ENCODE results near the gene UBE2H. TPM values are rescaled to one million over a fixed set of nuclear protein-coding genes. Genes with fewer than 3 reads are reported as not detected.

UBE2H gene
- total and polyA plus RNA-seq, 10 of the 15 experiments (the other 5 are each of a cell fraction or from before 2014, with no cell fraction given) = 15.6 to 75.5 (median 32.8) TPM

DNA sequence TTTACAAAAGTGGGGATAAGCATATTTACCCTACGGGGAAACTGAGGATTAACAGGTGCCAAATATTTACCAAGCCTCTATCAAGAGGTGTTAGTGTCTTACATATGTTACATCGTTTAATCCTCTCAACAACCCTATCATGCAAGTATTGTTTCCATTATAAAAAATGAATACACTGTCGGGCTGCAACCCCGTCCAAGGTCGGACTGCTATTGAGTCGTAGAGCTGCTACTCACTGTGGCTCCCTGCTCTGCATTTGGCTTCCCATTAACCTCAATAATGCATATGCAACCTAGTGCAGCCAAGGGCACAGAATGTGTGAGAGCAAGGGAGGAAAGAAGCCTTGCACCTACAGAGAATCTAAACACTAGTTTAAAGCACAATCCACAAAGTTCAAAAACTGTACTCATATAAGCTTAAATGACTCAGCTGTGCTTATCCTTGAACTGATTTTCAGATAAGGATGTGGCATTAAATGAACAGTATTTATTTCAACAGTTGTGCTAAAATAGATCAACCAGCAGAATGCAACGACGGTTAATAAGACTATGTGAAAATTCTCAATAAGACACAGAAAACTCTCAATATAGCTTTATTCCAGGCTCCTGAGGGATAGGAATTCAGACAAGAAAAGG is 49.9 kb downstream of the UBE2H start:
- TF ChIP-seq HDAC2 (IDR thresholded peaks at IDR 0.05) (no peak), RCOR1 (conservative IDR thresholded peaks at IDR 0.05; ENCODE audit: low read depth, low read length) (no peak), RB1 (IDR thresholded peaks at IDR 0.05; ENCODE audit: borderline replicate concordance) (no peak), RAD51 (IDR thresholded peaks at IDR 0.05) (no peak)
- TF ChIP-seq, protein P1, sequence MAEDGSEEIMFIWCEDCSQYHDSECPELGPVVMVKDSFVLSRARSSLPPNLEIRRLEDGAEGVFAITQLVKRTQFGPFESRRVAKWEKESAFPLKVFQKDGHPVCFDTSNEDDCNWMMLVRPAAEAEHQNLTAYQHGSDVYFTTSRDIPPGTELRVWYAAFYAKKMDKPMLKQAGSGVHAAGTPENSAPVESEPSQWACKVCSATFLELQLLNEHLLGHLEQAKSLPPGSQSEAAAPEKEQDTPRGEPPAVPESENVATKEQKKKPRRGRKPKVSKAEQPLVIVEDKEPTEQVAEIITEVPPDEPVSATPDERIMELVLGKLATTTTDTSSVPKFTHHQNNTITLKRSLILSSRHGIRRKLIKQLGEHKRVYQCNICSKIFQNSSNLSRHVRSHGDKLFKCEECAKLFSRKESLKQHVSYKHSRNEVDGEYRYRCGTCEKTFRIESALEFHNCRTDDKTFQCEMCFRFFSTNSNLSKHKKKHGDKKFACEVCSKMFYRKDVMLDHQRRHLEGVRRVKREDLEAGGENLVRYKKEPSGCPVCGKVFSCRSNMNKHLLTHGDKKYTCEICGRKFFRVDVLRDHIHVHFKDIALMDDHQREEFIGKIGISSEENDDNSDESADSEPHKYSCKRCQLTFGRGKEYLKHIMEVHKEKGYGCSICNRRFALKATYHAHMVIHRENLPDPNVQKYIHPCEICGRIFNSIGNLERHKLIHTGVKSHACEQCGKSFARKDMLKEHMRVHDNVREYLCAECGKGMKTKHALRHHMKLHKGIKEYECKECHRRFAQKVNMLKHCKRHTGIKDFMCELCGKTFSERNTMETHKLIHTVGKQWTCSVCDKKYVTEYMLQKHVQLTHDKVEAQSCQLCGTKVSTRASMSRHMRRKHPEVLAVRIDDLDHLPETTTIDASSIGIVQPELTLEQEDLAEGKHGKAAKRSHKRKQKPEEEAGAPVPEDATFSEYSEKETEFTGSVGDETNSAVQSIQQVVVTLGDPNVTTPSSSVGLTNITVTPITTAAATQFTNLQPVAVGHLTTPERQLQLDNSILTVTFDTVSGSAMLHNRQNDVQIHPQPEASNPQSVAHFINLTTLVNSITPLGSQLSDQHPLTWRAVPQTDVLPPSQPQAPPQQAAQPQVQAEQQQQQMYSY (CRISPR knock-in tag; IDR thresholded peaks at IDR 0.05) = no peak
- TF ChIP-seq, protein P2, sequence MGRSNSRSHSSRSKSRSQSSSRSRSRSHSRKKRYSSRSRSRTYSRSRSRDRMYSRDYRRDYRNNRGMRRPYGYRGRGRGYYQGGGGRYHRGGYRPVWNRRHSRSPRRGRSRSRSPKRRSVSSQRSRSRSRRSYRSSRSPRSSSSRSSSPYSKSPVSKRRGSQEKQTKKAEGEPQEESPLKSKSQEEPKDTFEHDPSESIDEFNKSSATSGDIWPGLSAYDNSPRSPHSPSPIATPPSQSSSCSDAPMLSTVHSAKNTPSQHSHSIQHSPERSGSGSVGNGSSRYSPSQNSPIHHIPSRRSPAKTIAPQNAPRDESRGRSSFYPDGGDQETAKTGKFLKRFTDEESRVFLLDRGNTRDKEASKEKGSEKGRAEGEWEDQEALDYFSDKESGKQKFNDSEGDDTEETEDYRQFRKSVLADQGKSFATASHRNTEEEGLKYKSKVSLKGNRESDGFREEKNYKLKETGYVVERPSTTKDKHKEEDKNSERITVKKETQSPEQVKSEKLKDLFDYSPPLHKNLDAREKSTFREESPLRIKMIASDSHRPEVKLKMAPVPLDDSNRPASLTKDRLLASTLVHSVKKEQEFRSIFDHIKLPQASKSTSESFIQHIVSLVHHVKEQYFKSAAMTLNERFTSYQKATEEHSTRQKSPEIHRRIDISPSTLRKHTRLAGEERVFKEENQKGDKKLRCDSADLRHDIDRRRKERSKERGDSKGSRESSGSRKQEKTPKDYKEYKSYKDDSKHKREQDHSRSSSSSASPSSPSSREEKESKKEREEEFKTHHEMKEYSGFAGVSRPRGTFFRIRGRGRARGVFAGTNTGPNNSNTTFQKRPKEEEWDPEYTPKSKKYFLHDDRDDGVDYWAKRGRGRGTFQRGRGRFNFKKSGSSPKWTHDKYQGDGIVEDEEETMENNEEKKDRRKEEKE (IDR thresholded peaks at IDR 0.05) = no peak
- TF ChIP-seq, protein P3, sequence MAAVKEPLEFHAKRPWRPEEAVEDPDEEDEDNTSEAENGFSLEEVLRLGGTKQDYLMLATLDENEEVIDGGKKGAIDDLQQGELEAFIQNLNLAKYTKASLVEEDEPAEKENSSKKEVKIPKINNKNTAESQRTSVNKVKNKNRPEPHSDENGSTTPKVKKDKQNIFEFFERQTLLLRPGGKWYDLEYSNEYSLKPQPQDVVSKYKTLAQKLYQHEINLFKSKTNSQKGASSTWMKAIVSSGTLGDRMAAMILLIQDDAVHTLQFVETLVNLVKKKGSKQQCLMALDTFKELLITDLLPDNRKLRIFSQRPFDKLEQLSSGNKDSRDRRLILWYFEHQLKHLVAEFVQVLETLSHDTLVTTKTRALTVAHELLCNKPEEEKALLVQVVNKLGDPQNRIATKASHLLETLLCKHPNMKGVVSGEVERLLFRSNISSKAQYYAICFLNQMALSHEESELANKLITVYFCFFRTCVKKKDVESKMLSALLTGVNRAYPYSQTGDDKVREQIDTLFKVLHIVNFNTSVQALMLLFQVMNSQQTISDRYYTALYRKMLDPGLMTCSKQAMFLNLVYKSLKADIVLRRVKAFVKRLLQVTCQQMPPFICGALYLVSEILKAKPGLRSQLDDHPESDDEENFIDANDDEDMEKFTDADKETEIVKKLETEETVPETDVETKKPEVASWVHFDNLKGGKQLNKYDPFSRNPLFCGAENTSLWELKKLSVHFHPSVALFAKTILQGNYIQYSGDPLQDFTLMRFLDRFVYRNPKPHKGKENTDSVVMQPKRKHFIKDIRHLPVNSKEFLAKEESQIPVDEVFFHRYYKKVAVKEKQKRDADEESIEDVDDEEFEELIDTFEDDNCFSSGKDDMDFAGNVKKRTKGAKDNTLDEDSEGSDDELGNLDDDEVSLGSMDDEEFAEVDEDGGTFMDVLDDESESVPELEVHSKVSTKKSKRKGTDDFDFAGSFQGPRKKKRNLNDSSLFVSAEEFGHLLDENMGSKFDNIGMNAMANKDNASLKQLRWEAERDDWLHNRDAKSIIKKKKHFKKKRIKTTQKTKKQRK (IDR thresholded peaks at IDR 0.05; ENCODE audit: low read depth, low read length) = no peak
- TF ChIP-seq, protein P4, sequence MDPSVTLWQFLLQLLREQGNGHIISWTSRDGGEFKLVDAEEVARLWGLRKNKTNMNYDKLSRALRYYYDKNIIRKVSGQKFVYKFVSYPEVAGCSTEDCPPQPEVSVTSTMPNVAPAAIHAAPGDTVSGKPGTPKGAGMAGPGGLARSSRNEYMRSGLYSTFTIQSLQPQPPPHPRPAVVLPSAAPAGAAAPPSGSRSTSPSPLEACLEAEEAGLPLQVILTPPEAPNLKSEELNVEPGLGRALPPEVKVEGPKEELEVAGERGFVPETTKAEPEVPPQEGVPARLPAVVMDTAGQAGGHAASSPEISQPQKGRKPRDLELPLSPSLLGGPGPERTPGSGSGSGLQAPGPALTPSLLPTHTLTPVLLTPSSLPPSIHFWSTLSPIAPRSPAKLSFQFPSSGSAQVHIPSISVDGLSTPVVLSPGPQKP (IDR thresholded peaks at IDR 0.05; ENCODE audit: low read depth, low read length) = no peak
- in situ Hi-C loops (cut with MboI) (no loop called here), intact Hi-C loops (cut with micrococcal nuclease; ENCODE audit: unreplicated experiment) (no loop called here)
- H2AFZ ChIP-seq (ENCODE audit: control insufficient read depth, low read depth, low read length) = no peak overlapping the region
- H3K79me2 ChIP-seq (ENCODE audit: control insufficient read depth, insufficient read depth, low read length) = peaks cover 2% of the 10 kb centered on the region
- over 99% methylated on average over 8 of the region's 8 CpGs for WGBS (ENCODE audit: insufficient coverage, insufficient replicate concordance, low lambda C conversion rate, missing lambda C conversion rate)
- H3K4me1 ChIP-seq (ENCODE audit: control insufficient read depth, insufficient read depth, low read length) = peaks cover 13% of the 10 kb centered on the region
- no peaks in the 10 kb centered on the region; the same call in 2 of the 3 replicates for H3K9me3 ChIP-seq (replicated peaks; ENCODE audit: control insufficient read depth, insufficient read depth, low read length)
- ChIA-PET RAD21 (ENCODE audit: unreplicated experiment) (interaction anchor here (1.3 kb wide), 1 partner anchor 17 kb away, joined by 4 read pairs; no protein-coding TSS in a partner anchor), CTCF (interaction anchor here (1.0 to 1.1 kb wide), 2 partner anchors 30 to 108 kb away, joined by 3 read pairs; no protein-coding TSS in a partner anchor), SMC1A (ENCODE audit: uncharacterized antibody, unreplicated experiment) (interaction anchor here (1.0 to 1.5 kb wide), 4 partner anchors 15 to 258 kb away, joined by 3 to 7 read pairs (median 4); no protein-coding TSS in a partner anchor), POLR2A (interaction anchor here (0.5 to 1.2 kb wide), 2 partner anchors 9 to 669 kb away, joined by 3 to 4 read pairs; no protein-coding TSS in a partner anchor)
- peaks cover 4 to 18% of the 10 kb centered on the region in 2 experiments; a peak in 2 of 4 replicates for H3K36me3 ChIP-seq (ENCODE audit: control insufficient read depth in 2 of 2, insufficient read depth in 2 of 2, low read length in 1 of 2)
- ATAC-seq (no peak), DNase-seq (ENCODE audit: low read depth, low spot score) (no peak), FAIRE-seq (no peak)
- H4K20me1 ChIP-seq (ENCODE audit: control insufficient read depth, insufficient read depth) = peaks cover 12% of the 10 kb centered on the region
- no peaks in the 10 kb centered on the region for H3K27me3 ChIP-seq (replicated peaks in 1 of 2; ENCODE audit: control insufficient read depth in 2 of 2, insufficient read depth in 2 of 2, low read length in 1 of 2)
- H3K4me2 ChIP-seq (ENCODE audit: control insufficient read depth, insufficient read depth) = no peak overlapping the region
- H3K9ac ChIP-seq (ENCODE audit: control insufficient read depth, insufficient read depth, low read length) = no peak overlapping the region
- H3K27ac ChIP-seq (ENCODE audit: control insufficient read depth, insufficient read depth) = no peak overlapping the region
- no TSS peak for BruUV-seq (replicated peaks)
- no peak overlapping the region for H3K4me3 ChIP-seq

Measured in GM12878 (cell line).